ENCODE measurements around the gene METTL1. TPM values are rescaled to one million over a fixed set of nuclear protein-coding genes. Genes with fewer than 3 reads are reported as not detected.

METTL1 gene
- total and polyA plus RNA-seq, 9 of the 15 experiments (the other 6 are each of a cell fraction or from before 2014, with no cell fraction given) = 12.6 to 65.9 (median 39.2) TPM

DNA sequence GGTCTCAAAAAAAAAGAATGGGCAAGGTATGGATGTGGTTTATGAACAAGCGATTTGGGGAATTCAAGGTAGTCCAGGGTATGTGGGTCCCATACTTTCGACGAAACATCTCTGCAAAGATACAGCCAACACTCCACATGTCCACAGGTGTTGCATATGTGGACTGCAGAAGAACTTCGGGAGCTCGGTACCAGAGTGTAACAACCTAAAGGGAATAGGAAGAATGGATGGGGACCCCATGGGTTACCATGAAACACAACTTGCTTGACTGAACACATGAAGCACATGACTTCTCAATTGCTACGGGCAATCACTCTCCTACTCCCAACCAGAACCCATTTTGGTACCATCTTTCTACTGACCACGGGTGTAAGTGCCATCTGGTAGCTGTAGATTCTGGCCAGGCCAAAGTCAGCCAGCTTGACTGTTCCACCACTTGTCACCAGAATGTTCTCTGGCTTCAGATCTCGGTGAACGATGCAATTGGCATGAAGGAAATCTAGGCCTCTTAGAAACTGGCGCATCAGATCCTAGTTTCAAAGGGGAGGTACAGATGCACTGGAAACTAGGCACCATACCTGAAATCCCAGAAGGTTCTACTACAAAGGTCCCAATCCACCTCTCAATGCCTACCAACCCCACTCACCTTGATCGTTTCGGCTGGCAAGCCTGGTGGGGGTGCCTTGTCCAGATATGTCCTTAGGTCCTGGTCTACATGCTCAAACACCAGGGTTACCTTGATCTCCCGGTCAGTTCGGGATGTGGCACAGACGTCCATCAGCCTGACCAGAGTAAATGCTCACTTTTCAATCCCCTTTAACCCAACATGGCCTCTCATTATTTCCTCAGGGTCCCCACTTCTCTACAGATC lies 21.1 kb downstream of the METTL1 start (continued):
- TF ChIP-seq, protein P1, sequence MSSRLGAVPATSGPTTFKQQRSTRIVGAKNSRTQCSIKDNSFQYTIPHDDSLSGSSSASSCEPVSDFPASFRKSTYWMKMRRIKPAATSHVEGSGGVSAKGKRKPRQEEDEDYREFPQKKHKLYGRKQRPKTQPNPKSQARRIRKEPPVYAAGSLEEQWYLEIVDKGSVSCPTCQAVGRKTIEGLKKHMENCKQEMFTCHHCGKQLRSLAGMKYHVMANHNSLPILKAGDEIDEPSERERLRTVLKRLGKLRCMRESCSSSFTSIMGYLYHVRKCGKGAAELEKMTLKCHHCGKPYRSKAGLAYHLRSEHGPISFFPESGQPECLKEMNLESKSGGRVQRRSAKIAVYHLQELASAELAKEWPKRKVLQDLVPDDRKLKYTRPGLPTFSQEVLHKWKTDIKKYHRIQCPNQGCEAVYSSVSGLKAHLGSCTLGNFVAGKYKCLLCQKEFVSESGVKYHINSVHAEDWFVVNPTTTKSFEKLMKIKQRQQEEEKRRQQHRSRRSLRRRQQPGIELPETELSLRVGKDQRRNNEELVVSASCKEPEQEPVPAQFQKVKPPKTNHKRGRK (tag; IDR thresholded peaks at IDR 0.05) = no peak
- no peak for TF ChIP-seq HMGN3 (IDR thresholded peaks at IDR 0.05; ENCODE audit: borderline replicate concordance, extremely low read depth, insufficient read length, low read depth, low read length)
- TF ChIP-seq, protein P2, sequence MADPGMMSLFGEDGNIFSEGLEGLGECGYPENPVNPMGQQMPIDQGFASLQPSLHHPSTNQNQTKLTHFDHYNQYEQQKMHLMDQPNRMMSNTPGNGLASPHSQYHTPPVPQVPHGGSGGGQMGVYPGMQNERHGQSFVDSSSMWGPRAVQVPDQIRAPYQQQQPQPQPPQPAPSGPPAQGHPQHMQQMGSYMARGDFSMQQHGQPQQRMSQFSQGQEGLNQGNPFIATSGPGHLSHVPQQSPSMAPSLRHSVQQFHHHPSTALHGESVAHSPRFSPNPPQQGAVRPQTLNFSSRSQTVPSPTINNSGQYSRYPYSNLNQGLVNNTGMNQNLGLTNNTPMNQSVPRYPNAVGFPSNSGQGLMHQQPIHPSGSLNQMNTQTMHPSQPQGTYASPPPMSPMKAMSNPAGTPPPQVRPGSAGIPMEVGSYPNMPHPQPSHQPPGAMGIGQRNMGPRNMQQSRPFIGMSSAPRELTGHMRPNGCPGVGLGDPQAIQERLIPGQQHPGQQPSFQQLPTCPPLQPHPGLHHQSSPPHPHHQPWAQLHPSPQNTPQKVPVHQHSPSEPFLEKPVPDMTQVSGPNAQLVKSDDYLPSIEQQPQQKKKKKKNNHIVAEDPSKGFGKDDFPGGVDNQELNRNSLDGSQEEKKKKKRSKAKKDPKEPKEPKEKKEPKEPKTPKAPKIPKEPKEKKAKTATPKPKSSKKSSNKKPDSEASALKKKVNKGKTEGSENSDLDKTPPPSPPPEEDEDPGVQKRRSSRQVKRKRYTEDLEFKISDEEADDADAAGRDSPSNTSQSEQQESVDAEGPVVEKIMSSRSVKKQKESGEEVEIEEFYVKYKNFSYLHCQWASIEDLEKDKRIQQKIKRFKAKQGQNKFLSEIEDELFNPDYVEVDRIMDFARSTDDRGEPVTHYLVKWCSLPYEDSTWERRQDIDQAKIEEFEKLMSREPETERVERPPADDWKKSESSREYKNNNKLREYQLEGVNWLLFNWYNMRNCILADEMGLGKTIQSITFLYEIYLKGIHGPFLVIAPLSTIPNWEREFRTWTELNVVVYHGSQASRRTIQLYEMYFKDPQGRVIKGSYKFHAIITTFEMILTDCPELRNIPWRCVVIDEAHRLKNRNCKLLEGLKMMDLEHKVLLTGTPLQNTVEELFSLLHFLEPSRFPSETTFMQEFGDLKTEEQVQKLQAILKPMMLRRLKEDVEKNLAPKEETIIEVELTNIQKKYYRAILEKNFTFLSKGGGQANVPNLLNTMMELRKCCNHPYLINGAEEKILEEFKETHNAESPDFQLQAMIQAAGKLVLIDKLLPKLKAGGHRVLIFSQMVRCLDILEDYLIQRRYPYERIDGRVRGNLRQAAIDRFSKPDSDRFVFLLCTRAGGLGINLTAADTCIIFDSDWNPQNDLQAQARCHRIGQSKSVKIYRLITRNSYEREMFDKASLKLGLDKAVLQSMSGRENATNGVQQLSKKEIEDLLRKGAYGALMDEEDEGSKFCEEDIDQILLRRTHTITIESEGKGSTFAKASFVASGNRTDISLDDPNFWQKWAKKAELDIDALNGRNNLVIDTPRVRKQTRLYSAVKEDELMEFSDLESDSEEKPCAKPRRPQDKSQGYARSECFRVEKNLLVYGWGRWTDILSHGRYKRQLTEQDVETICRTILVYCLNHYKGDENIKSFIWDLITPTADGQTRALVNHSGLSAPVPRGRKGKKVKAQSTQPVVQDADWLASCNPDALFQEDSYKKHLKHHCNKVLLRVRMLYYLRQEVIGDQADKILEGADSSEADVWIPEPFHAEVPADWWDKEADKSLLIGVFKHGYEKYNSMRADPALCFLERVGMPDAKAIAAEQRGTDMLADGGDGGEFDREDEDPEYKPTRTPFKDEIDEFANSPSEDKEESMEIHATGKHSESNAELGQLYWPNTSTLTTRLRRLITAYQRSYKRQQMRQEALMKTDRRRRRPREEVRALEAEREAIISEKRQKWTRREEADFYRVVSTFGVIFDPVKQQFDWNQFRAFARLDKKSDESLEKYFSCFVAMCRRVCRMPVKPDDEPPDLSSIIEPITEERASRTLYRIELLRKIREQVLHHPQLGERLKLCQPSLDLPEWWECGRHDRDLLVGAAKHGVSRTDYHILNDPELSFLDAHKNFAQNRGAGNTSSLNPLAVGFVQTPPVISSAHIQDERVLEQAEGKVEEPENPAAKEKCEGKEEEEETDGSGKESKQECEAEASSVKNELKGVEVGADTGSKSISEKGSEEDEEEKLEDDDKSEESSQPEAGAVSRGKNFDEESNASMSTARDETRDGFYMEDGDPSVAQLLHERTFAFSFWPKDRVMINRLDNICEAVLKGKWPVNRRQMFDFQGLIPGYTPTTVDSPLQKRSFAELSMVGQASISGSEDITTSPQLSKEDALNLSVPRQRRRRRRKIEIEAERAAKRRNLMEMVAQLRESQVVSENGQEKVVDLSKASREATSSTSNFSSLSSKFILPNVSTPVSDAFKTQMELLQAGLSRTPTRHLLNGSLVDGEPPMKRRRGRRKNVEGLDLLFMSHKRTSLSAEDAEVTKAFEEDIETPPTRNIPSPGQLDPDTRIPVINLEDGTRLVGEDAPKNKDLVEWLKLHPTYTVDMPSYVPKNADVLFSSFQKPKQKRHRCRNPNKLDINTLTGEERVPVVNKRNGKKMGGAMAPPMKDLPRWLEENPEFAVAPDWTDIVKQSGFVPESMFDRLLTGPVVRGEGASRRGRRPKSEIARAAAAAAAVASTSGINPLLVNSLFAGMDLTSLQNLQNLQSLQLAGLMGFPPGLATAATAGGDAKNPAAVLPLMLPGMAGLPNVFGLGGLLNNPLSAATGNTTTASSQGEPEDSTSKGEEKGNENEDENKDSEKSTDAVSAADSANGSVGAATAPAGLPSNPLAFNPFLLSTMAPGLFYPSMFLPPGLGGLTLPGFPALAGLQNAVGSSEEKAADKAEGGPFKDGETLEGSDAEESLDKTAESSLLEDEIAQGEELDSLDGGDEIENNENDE (IDR thresholded peaks at IDR 0.05; ENCODE audit: low read depth, low read length) = peak; percentile 4
- TF ChIP-seq, protein P3, sequence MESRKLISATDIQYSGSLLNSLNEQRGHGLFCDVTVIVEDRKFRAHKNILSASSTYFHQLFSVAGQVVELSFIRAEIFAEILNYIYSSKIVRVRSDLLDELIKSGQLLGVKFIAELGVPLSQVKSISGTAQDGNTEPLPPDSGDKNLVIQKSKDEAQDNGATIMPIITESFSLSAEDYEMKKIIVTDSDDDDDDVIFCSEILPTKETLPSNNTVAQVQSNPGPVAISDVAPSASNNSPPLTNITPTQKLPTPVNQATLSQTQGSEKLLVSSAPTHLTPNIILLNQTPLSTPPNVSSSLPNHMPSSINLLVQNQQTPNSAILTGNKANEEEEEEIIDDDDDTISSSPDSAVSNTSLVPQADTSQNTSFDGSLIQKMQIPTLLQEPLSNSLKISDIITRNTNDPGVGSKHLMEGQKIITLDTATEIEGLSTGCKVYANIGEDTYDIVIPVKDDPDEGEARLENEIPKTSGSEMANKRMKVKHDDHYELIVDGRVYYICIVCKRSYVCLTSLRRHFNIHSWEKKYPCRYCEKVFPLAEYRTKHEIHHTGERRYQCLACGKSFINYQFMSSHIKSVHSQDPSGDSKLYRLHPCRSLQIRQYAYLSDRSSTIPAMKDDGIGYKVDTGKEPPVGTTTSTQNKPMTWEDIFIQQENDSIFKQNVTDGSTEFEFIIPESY (CRISPR knock-in tag; IDR thresholded peaks at IDR 0.05) = no peak; the same call in 1 of the 2 replicates
- peak; percentile 34; the same call in 1 of the 2 replicates for TF ChIP-seq RBFOX2 (IDR thresholded peaks at IDR 0.05; ENCODE audit: low read depth, low read length)
- no peak for TF ChIP-seq ZNF12 (CRISPR knock-in tag; IDR thresholded peaks at IDR 0.05)
- no peak for TF ChIP-seq ZNF274 (IDR thresholded peaks at IDR 0.05; ENCODE audit: borderline replicate concordance, low read depth, low read length)

Data from K562 (cell line).